AG04449 (cell line): ENCODE data around the gene EHHADH.
A peak's percentile ranks its signal among the peaks of the same experiment; 100 is the strongest.
"Not testable (repeated sequence)": the region's sequence is repeated elsewhere in the genome, so short reads cannot be mapped to it uniquely, and the experiment has no call there.

Source experiments
- CTCF ChIA-PET: fragments of 350-600 bp; formaldehyde crosslinking; extraction: SDS; loops from one replicate; lab custom pipeline; 2021; ENCODE audit warnings: antibody characterized with exemption; lab: Yijun Ruan, JAX
- POLR2A ChIA-PET: fragments of 400-600, 350-600 bp; formaldehyde crosslinking; extraction: SDS; loops from one replicate; lab custom pipeline; 2020; ENCODE audit warnings: antibody characterized with exemption, inconsistent platforms; lab: Yijun Ruan, JAX
- DNase-seq: peaks from one replicate; pipeline ENCODE4 v3.0.0-alpha.2; 2010; ENCODE audit warnings: low read depth, low spot score
- H3K4me3 ChIP-seq: 2 replicates; pipeline ENCODE4 v1.5.1; 2011; ENCODE audit warnings: low read depth, mild to moderate bottlenecking, control low read depth, low read length
- CTCF ChIP-seq: IDR thresholded peaks from one replicate; pipeline ENCODE4 v1.5.1; 2011; ENCODE audit warnings: mild to moderate bottlenecking, moderate library complexity, low read length, control low read depth, inconsistent platforms; ENCODE audit not compliant: insufficient read depth; ENCODE audit errors: missing control alignments

EHHADH gene

GRCh38 chr3:185242642-185243041 lies 11.2 kb downstream of the EHHADH start:
- TF ChIP-seq CTCF: no peak
- DNase-seq: no peak
- ChIA-PET CTCF (no interaction called here), POLR2A (no interaction called here)
- H3K4me3 ChIP-seq: no peak overlapping the region

- no peak for TF ChIP-seq CTCF
- DNase-seq: no peak
- POLR2A ChIA-PET: no interaction called here
- H3K4me3 ChIP-seq: no peak overlapping the region
- CTCF ChIA-PET: interaction anchor here (1.5 to 1.6 kb wide), 2 partner anchors 10 to 44 kb away, joined by 4 to 5 read pairs; no protein-coding TSS in a partner anchor
Measured at GRCh38 chr3:185236969-185237368, 16.9 kb downstream of the EHHADH start.

- POLR2A ChIA-PET: no interaction called here
- no peak overlapping the region for H3K4me3 ChIP-seq
- TF ChIP-seq CTCF: no peak
- CTCF ChIA-PET: no interaction called here
- DNase-seq: no peak
Measured at GRCh38 chr3:185233328-185233727, 20.5 kb downstream of the EHHADH start.

GRCh38 chr3:185226526-185226925 lies 27.3 kb downstream of the EHHADH start:
- not testable (repeated sequence) for H3K4me3 ChIP-seq, DNase-seq
- ChIA-PET POLR2A (interaction anchor here (0.7 kb wide), 1 partner anchor 27 kb away, joined by 3 read pairs; no protein-coding TSS in a partner anchor), CTCF (interaction anchor here (0.7 to 2.4 kb wide), 5 partner anchors 11 to 142 kb away, joined by 3 to 7 read pairs (median 4); no protein-coding TSS in a partner anchor)

- TF ChIP-seq CTCF: no peak
- ChIA-PET CTCF (interaction anchor here (0.6 to 2.3 kb wide), 3 partner anchors 10 to 402 kb away, joined by 3 to 12 read pairs (median 5); no protein-coding TSS in a partner anchor), POLR2A (no interaction called here)
- H3K4me3 ChIP-seq: no peak overlapping the region
- peak; percentile 38 for DNase-seq
Measured at GRCh38 chr3:185225523-185225922, 28.3 kb downstream of the EHHADH start.

GRCh38 chr3:185225080-185225479 lies 28.8 kb downstream of the EHHADH start:
- POLR2A ChIA-PET: no interaction called here
- no peak for DNase-seq
- no peak for TF ChIP-seq CTCF
- CTCF ChIA-PET: interaction anchor here (2.3 kb wide), 1 partner anchor 10 kb away, joined by 12 read pairs; no protein-coding TSS in a partner anchor
- H3K4me3 ChIP-seq: no peak overlapping the region

GRCh38 chr3:185221203-185221602 lies 32.6 kb downstream of the EHHADH start:
- ChIA-PET POLR2A (no interaction called here), CTCF (no interaction called here)
- no peak for DNase-seq
- H3K4me3 ChIP-seq: no peak overlapping the region
- TF ChIP-seq CTCF: no peak
